Muscle layer of colon (tissue), 2 donors: ENCODE measurements around the gene TIAM2.

Experiments
- H3K27ac ChIP-seq: one replicate; pipeline ENCODE4 v1.7.0; 2013; ENCODE audit warnings: low read depth, mild to moderate bottlenecking, low read length, moderate library complexity
- H3K27me3 ChIP-seq, 2 donors: one replicate each; pipeline ENCODE4 v1.7.0; 2013; ENCODE audit warnings: low read length in 2 of 2, mild to moderate bottlenecking in 2 of 2; ENCODE audit not compliant: insufficient read depth in 2 of 2, control insufficient read depth in 1 of 2
- H3K36me3 ChIP-seq: one replicate; pipeline ENCODE4 v1.7.0; 2013; ENCODE audit warnings: mild to moderate bottlenecking, low read length; ENCODE audit not compliant: insufficient read depth
- H3K4me1 ChIP-seq: one replicate; pipeline ENCODE4 v1.7.0; 2013; ENCODE audit warnings: mild to moderate bottlenecking, low read length; ENCODE audit not compliant: insufficient read depth
- H3K4me3 ChIP-seq, 2 donors: one replicate each; pipeline ENCODE4 v1.7.0; 2013; ENCODE audit warnings: low read length in 2 of 2, low read depth in 1 of 2, mild to moderate bottlenecking in 1 of 2, moderate library complexity in 1 of 2
- H3K9ac ChIP-seq: one replicate; pipeline ENCODE4 v1.7.0; 2013; ENCODE audit warnings: low read length
- H3K9me3 ChIP-seq: one replicate; pipeline ENCODE4 v1.7.0; 2013; ENCODE audit warnings: mild to moderate bottlenecking, low read length
- donor health status: abdominal sarcoma.
- donor health status: Adenocarcinoma of cecum.

Gene TIAM2

GRCh38 chr6:154993710-154994109 lies 1.4 kb upstream of the TIAM2 start:
- no peaks in the 10 kb centered on the region for H3K9me3 ChIP-seq
- peaks cover 5 to 7% of the 10 kb centered on the region in 2 donors for H3K27me3 ChIP-seq
- no peaks in the 10 kb centered on the region for H3K36me3 ChIP-seq
- H3K4me3 ChIP-seq: no peak overlapping the region
- peaks cover 7% of the 10 kb centered on the region for H3K4me1 ChIP-seq
- H3K27ac ChIP-seq: no peak overlapping the region
- no peak overlapping the region for H3K9ac ChIP-seq

DNA sequence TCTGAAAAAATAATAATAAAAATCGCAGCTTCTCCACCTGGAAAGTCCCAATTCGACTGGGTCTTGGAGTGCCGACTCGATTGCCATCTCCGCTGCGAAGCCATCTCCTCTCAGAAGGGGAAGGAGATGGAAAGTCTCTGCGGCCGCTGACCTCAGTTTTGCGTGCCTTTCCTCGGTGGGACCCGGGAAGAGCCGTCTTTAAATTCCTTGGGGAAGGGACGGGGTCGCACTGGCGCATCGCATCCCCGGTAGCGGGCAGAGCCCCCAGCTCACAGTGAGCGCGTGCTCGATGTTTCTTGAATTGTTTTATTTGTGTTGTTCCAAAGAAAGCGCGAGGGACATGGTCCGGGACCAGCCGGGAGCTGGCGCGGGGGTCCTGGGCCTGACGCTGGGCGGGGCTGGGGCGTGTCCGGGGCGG lies 270 bp upstream of the TIAM2 start:
- Histone ChIP-seq H3K27ac (no peak overlapping the region), H3K9ac (no peak overlapping the region), H3K27me3 (peaks cover 5 to 7% of the 10 kb centered on the region in 2 donors), H3K36me3 (no peaks in the 10 kb centered on the region), H3K4me3 (no peak overlapping the region), H3K9me3 (no peaks in the 10 kb centered on the region), H3K4me1 (peaks cover 7% of the 10 kb centered on the region)

DNA sequence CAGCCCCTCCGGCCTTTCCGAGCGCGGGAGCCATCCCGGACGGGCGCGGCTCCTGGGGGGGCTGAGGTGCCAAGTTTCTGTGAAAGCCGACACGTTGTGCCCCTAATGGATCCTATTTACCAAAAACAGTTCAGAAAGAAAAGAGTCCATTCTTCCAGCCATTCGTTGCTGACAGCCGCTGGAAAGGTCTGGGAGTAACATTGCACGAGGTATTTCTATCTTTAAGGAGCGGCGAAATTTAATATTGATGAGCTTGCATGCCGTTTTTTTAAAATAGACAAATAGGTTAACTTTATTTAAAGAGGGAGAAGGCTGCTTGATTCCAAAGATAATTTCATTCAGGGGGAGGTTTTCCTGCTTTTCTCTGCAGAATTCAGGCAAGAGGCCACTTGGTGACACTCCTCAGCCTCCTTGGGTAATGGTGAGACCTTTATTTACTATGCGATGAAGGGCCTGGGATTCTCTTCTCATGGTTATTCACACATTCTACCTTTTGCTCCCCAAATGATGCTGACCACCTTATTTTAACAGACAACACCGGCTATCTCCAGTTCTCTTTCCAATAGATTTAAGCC lies 988 bp downstream of the TIAM2 start:
- Histone ChIP-seq H3K4me1 (peaks cover 7% of the 10 kb centered on the region), H3K9me3 (no peaks in the 10 kb centered on the region), H3K27me3 (peaks cover 5 to 7% of the 10 kb centered on the region in 2 donors), H3K27ac (peak overlapping the region; percentile 52), H3K4me3 (peak overlapping the region; percentile 50 to 57), H3K36me3 (no peaks in the 10 kb centered on the region), H3K9ac (no peak overlapping the region)

GRCh38 chr6:154996841-154997311 lies 1.8 kb downstream of the TIAM2 start:
- H3K9me3 ChIP-seq: no peaks in the 10 kb centered on the region
- H3K9ac ChIP-seq: no peak overlapping the region
- no peaks in the 10 kb centered on the region for H3K36me3 ChIP-seq
- no peak overlapping the region for H3K27ac ChIP-seq
- peaks cover 7% of the 10 kb centered on the region for H3K4me1 ChIP-seq
- H3K27me3 ChIP-seq: peaks cover 5 to 7% of the 10 kb centered on the region in 2 donors
- no peak overlapping the region for H3K4me3 ChIP-seq

- no peak overlapping the region for H3K27ac ChIP-seq
Measured at GRCh38 chr6:154998855-154999254, 3.7 kb downstream of the TIAM2 start.

GRCh38 chr6:155001482-155001881 lies 6.4 kb downstream of the TIAM2 start:
- no peak overlapping the region for H3K27ac ChIP-seq
- H3K9ac ChIP-seq: no peak overlapping the region
- no peak overlapping the region for H3K4me3 ChIP-seq
- no peaks in the 10 kb centered on the region for H3K27me3 ChIP-seq
- no peaks in the 10 kb centered on the region for H3K9me3 ChIP-seq
- H3K36me3 ChIP-seq: no peaks in the 10 kb centered on the region
- no peaks in the 10 kb centered on the region for H3K4me1 ChIP-seq

More at GRCh38 chr6:154998855-154999254, 3.7 kb downstream of the TIAM2 start:
- Histone ChIP-seq H3K36me3 (no peaks in the 10 kb centered on the region), H3K27me3 (peaks cover 5 to 7% of the 10 kb centered on the region in 2 donors), H3K9me3 (no peaks in the 10 kb centered on the region), H3K9ac (no peak overlapping the region), H3K4me1 (peaks cover 7% of the 10 kb centered on the region), H3K4me3 (no peak overlapping the region)

- no peaks in the 10 kb centered on the region for H3K9me3 ChIP-seq
- no peak overlapping the region for H3K27ac ChIP-seq
- H3K4me3 ChIP-seq: no peak overlapping the region
- H3K36me3 ChIP-seq: no peaks in the 10 kb centered on the region
- no peaks in the 10 kb centered on the region for H3K27me3 ChIP-seq
- no peaks in the 10 kb centered on the region for H3K4me1 ChIP-seq
- H3K9ac ChIP-seq: no peak overlapping the region
Measured at GRCh38 chr6:155001934-155002333, 6.8 kb downstream of the TIAM2 start.

GRCh38 chr6:155003476-155003875 lies 8.4 kb downstream of the TIAM2 start:
- no peaks in the 10 kb centered on the region for H3K9me3 ChIP-seq

DNA sequence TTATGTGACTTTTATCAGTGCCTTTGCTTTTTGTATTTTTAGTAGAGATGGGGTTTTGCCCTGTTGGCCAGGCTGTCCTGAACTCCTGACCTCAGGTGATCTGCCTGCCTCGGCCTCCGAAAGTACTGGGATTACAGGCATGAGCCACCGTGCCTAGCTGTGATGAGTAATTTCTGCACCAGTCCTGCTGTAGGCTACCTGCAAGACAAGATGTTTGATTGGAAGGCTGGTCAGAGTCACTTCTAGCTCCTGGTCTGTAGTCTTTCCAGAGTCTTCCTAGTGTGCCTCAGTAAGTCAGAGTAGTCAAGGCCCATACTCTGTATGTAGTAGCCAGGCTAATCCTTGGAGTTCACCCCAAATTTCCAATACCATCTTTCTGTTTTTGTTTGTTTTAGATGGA lies 8.9 kb downstream of the TIAM2 start:
- H3K9ac ChIP-seq: no peak overlapping the region
- no peak overlapping the region for H3K27ac ChIP-seq
- no peak overlapping the region for H3K4me3 ChIP-seq
- no peaks in the 10 kb centered on the region for H3K4me1 ChIP-seq
- H3K9me3 ChIP-seq: no peaks in the 10 kb centered on the region
- H3K36me3 ChIP-seq: no peaks in the 10 kb centered on the region
- H3K27me3 ChIP-seq: no peaks in the 10 kb centered on the region

More at GRCh38 chr6:155003476-155003875, 8.4 kb downstream of the TIAM2 start:
- no peak overlapping the region for H3K9ac ChIP-seq
- no peak overlapping the region for H3K27ac ChIP-seq
- no peaks in the 10 kb centered on the region for H3K36me3 ChIP-seq
- H3K4me1 ChIP-seq: no peaks in the 10 kb centered on the region
- H3K4me3 ChIP-seq: no peak overlapping the region
- H3K27me3 ChIP-seq: no peaks in the 10 kb centered on the region

GRCh38 chr6:155004576-155005372 lies 9.7 kb downstream of the TIAM2 start:
- no peak overlapping the region for H3K9ac ChIP-seq
- no peaks in the 10 kb centered on the region for H3K9me3 ChIP-seq
- no peaks in the 10 kb centered on the region for H3K27me3 ChIP-seq
- no peaks in the 10 kb centered on the region for H3K4me1 ChIP-seq
- no peaks in the 10 kb centered on the region for H3K36me3 ChIP-seq
- H3K4me3 ChIP-seq: no peak overlapping the region
- H3K27ac ChIP-seq: no peak overlapping the region

DNA sequence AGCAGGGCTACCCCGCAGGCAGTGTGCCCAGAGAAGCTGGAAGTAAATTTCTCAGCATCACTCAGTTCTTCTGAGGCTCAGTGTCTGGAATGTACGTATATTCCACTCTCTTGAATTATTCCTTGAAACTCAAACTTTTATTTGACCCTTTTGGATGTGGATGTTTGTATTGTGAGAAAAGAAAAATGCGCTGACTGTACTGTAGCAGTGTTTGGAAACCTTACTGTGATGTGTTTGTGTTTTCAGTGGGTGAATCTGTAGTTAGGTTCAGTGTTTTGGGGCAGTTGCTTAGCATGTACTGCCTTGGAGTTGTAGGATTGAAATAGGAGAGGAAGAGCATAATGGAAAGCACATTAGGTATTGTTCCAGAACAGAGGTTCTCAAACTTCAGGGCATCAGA lies 13.5 kb downstream of the TIAM2 start:
- H3K27ac ChIP-seq: no peak overlapping the region
- no peak overlapping the region for H3K9ac ChIP-seq
- no peak overlapping the region for H3K4me3 ChIP-seq
- H3K27me3 ChIP-seq: no peaks in the 10 kb centered on the region
- H3K4me1 ChIP-seq: peaks cover 8% of the 10 kb centered on the region
- H3K36me3 ChIP-seq: no peaks in the 10 kb centered on the region
- H3K9me3 ChIP-seq: no peaks in the 10 kb centered on the region
